Type B pancreatic cell (in vitro differentiated cells): ENCODE results near the gene FAM98B. TPM values are rescaled to one million over a fixed set of nuclear protein-coding genes. Genes with fewer than 3 reads are reported as not detected.

ENCODE experiments used
- DNase-seq: peaks from one replicate; pipeline ENCODE4 v3.0.0; 2021; ENCODE audit warnings: mixed read lengths; ENCODE audit not compliant: unreplicated experiment; ENCODE audit errors: extremely low spot score
- H3K27ac Mint-ChIP-seq: 2 replicates; pipeline ENCODE4 v1.8.0; 2021; ENCODE audit warnings: mild to moderate bottlenecking, mixed read lengths
- H3K27me3 Mint-ChIP-seq: 2 replicates; pipeline ENCODE4 v1.8.0; 2021; ENCODE audit warnings: mixed read lengths
- H3K36me3 Mint-ChIP-seq: 2 replicates; pipeline ENCODE4 v1.8.0; 2021; ENCODE audit warnings: mixed read lengths
- H3K4me1 Mint-ChIP-seq: one replicate; pipeline ENCODE4 v1.8.0; 2021; ENCODE audit warnings: mixed read lengths; ENCODE audit not compliant: unreplicated experiment
- H3K4me3 Mint-ChIP-seq: 2 replicates; pipeline ENCODE4 v1.8.0; 2021; ENCODE audit warnings: mild to moderate bottlenecking, mixed read lengths
- H3K9me3 Mint-ChIP-seq: 2 replicates; pipeline ENCODE4 v1.8.0; 2021; ENCODE audit warnings: mixed read lengths
- CTCF ChIP-seq: fragments of 200-600 bp; sonication (generic); conservative IDR thresholded peaks from 2 replicates; pipeline ENCODE4 v1.5.0; 2021; ENCODE audit warnings: antibody characterized with exemption, mild to moderate bottlenecking
- total RNA-seq: library from RNA; stranded (reverse); gene quantifications from 2 replicates; pipeline ENCODE4 v1.2.1, GENCODE V29; 2021; ENCODE audit warnings: low replicate concordance

FAM98B gene
- total RNA-seq, 1 donor from 2014 or later: 30.5 TPM

GRCh38 chr15:38506997-38507396, 53.1 kb downstream of the FAM98B start:
- no peak for DNase-seq
- no peaks in the 10 kb centered on the region for H3K9me3 Mint-ChIP-seq
- H3K4me1 Mint-ChIP-seq: no peaks in the 10 kb centered on the region
- no peaks in the 10 kb centered on the region for H3K27me3 Mint-ChIP-seq
- H3K4me3 Mint-ChIP-seq: no peak overlapping the region
- H3K36me3 Mint-ChIP-seq: no peaks in the 10 kb centered on the region
- no peak overlapping the region for H3K27ac Mint-ChIP-seq
- TF ChIP-seq CTCF: no peak

GRCh38 chr15:38507570-38507969, 53.6 kb downstream of the FAM98B start:
- H3K36me3 Mint-ChIP-seq: no peaks in the 10 kb centered on the region
- H3K27ac Mint-ChIP-seq: no peak overlapping the region
- TF ChIP-seq CTCF: no peak
- H3K4me1 Mint-ChIP-seq: no peaks in the 10 kb centered on the region
- DNase-seq: no peak
- no peak overlapping the region for H3K4me3 Mint-ChIP-seq
- H3K9me3 Mint-ChIP-seq: no peaks in the 10 kb centered on the region
- H3K27me3 Mint-ChIP-seq: no peaks in the 10 kb centered on the region

GRCh38 chr15:38508647-38509046, 54.7 kb downstream of the FAM98B start:
- no peak overlapping the region for H3K27ac Mint-ChIP-seq

GRCh38 chr15:38509152-38509551, 55.2 kb downstream of the FAM98B start:
- Mint-ChIP-seq H3K4me3 (no peak overlapping the region), H3K27ac (no peak overlapping the region), H3K27me3 (no peaks in the 10 kb centered on the region), H3K9me3 (no peaks in the 10 kb centered on the region), H3K4me1 (no peaks in the 10 kb centered on the region), H3K36me3 (no peaks in the 10 kb centered on the region)
- DNase-seq: no peak
- no peak for TF ChIP-seq CTCF

More at GRCh38 chr15:38508647-38509046, 54.7 kb downstream of the FAM98B start:
- no peak for DNase-seq
- TF ChIP-seq CTCF: no peak
- Mint-ChIP-seq H3K9me3 (no peaks in the 10 kb centered on the region), H3K4me3 (no peak overlapping the region), H3K27me3 (no peaks in the 10 kb centered on the region), H3K4me1 (no peaks in the 10 kb centered on the region), H3K36me3 (no peaks in the 10 kb centered on the region)

- Mint-ChIP-seq H3K9me3 (no peaks in the 10 kb centered on the region), H3K27me3 (no peaks in the 10 kb centered on the region), H3K36me3 (no peaks in the 10 kb centered on the region), H3K4me3 (no peak overlapping the region), H3K27ac (no peak overlapping the region), H3K4me1 (peaks cover 19% of the 10 kb centered on the region)
- TF ChIP-seq CTCF: no peak
- no peak for DNase-seq
Measured at GRCh38 chr15:38512901-38513300, 59.0 kb downstream of the FAM98B start.

- Mint-ChIP-seq H3K27me3 (no peaks in the 10 kb centered on the region), H3K27ac (no peak overlapping the region)
- no peak for DNase-seq
Measured at GRCh38 chr15:38514601-38515000, 60.7 kb downstream of the FAM98B start.

More at GRCh38 chr15:38514601-38515000, 60.7 kb downstream of the FAM98B start:
- peaks cover 19% of the 10 kb centered on the region for H3K4me1 Mint-ChIP-seq
- no peak for TF ChIP-seq CTCF
- H3K4me3 Mint-ChIP-seq: no peak overlapping the region
- no peaks in the 10 kb centered on the region for H3K9me3 Mint-ChIP-seq
- no peaks in the 10 kb centered on the region for H3K36me3 Mint-ChIP-seq
